NOMO-1 treated with dmso at 0.1 percent for 144 hours (cell line): ENCODE data around the gene RBX1.

Experiments
- DNase-seq: peaks from one replicate; lab custom pipeline; 2025; ENCODE audit not compliant: unreplicated experiment; lab: John Stamatoyannopoulos, UW

Gene RBX1

GRCh38 chr22:41021061-41021612 is 70.0 kb downstream of the RBX1 start:
- no peak for DNase-seq

- peak; percentile 62 for DNase-seq
Observed at GRCh38 chr22:41021613-41022454, 70.7 kb downstream of the RBX1 start.

GRCh38 chr22:41022470-41023298 is 71.5 kb downstream of the RBX1 start:
- DNase-seq: peak; percentile 88
